ENCODE results near the gene FXN.

The FXN gene

GRCh38 chr9:69120380-69121154 lies 85.0 kb downstream of the FXN start:
- Mint-ChIP-seq H3K36me3 (ENCODE audit: low read depth) (no peaks in the 10 kb centered on the region), H3K4me3 (peak overlapping the region; percentile 65), H3K4me1 (ENCODE audit: low read depth) (peaks cover 19% of the 10 kb centered on the region), H3K27ac (no peak overlapping the region), H3K27me3 (ENCODE audit: low read depth) (peaks cover 20% of the 10 kb centered on the region), H3K9me3 (no peaks in the 10 kb centered on the region)

GRCh38 chr9:69121155-69122081 lies 85.9 kb downstream of the FXN start:
- no peaks in the 10 kb centered on the region for H3K36me3 Mint-ChIP-seq (ENCODE audit: low read depth)

GRCh38 chr9:69122082-69122548 lies 86.6 kb downstream of the FXN start:
- Mint-ChIP-seq H3K9me3 (no peaks in the 10 kb centered on the region), H3K27ac (peak overlapping the region; percentile 80), H3K4me1 (ENCODE audit: low read depth) (peaks cover 19% of the 10 kb centered on the region), H3K27me3 (ENCODE audit: low read depth) (peaks cover 17% of the 10 kb centered on the region), H3K4me3 (peak overlapping the region; percentile 92), H3K36me3 (ENCODE audit: low read depth) (no peaks in the 10 kb centered on the region)

More at GRCh38 chr9:69121155-69122081, 85.9 kb downstream of the FXN start:
- peak overlapping the region; percentile 92 for H3K4me3 Mint-ChIP-seq
- H3K9me3 Mint-ChIP-seq = no peaks in the 10 kb centered on the region
- peak overlapping the region; percentile 80 for H3K27ac Mint-ChIP-seq
- H3K4me1 Mint-ChIP-seq (ENCODE audit: low read depth) = peaks cover 19% of the 10 kb centered on the region
- H3K27me3 Mint-ChIP-seq (ENCODE audit: low read depth) = peaks cover 17% of the 10 kb centered on the region

GRCh38 chr9:69122549-69123141 lies 87.1 kb downstream of the FXN start:
- H3K9me3 Mint-ChIP-seq = no peaks in the 10 kb centered on the region
- H3K4me3 Mint-ChIP-seq = peak overlapping the region; percentile 92
- H3K4me1 Mint-ChIP-seq (ENCODE audit: low read depth) = peaks cover 19% of the 10 kb centered on the region
- no peaks in the 10 kb centered on the region for H3K36me3 Mint-ChIP-seq (ENCODE audit: low read depth)
- H3K27me3 Mint-ChIP-seq (ENCODE audit: low read depth) = peaks cover 17% of the 10 kb centered on the region
- no peak overlapping the region for H3K27ac Mint-ChIP-seq

- no peaks in the 10 kb centered on the region for H3K4me1 Mint-ChIP-seq (ENCODE audit: low read depth)
- no peaks in the 10 kb centered on the region for H3K36me3 Mint-ChIP-seq (ENCODE audit: low read depth)
- H3K4me3 Mint-ChIP-seq = no peak overlapping the region
- H3K9me3 Mint-ChIP-seq = no peaks in the 10 kb centered on the region
- H3K27ac Mint-ChIP-seq = no peak overlapping the region
- no peaks in the 10 kb centered on the region for H3K27me3 Mint-ChIP-seq (ENCODE audit: low read depth)
Observed at GRCh38 chr9:69130456-69131441, 95.2 kb downstream of the FXN start.

- no peak overlapping the region for H3K4me3 Mint-ChIP-seq
Observed at GRCh38 chr9:69131682-69132081, 96.1 kb downstream of the FXN start.

GRCh38 chr9:69132361-69132760 lies 96.8 kb downstream of the FXN start:
- H3K27ac Mint-ChIP-seq = no peak overlapping the region
- H3K4me1 Mint-ChIP-seq (ENCODE audit: low read depth) = no peaks in the 10 kb centered on the region
- H3K9me3 Mint-ChIP-seq = no peaks in the 10 kb centered on the region
- H3K4me3 Mint-ChIP-seq = no peak overlapping the region
- no peaks in the 10 kb centered on the region for H3K36me3 Mint-ChIP-seq (ENCODE audit: low read depth)
- no peaks in the 10 kb centered on the region for H3K27me3 Mint-ChIP-seq (ENCODE audit: low read depth)

More at GRCh38 chr9:69131682-69132081, 96.1 kb downstream of the FXN start:
- H3K27ac Mint-ChIP-seq = no peak overlapping the region
- H3K9me3 Mint-ChIP-seq = no peaks in the 10 kb centered on the region
- no peaks in the 10 kb centered on the region for H3K36me3 Mint-ChIP-seq (ENCODE audit: low read depth)
- no peaks in the 10 kb centered on the region for H3K27me3 Mint-ChIP-seq (ENCODE audit: low read depth)
- H3K4me1 Mint-ChIP-seq (ENCODE audit: low read depth) = no peaks in the 10 kb centered on the region

GRCh38 chr9:69134412-69134811 lies 98.9 kb downstream of the FXN start:
- Mint-ChIP-seq H3K9me3 (no peaks in the 10 kb centered on the region), H3K27ac (no peak overlapping the region), H3K27me3 (ENCODE audit: low read depth) (no peaks in the 10 kb centered on the region), H3K4me1 (ENCODE audit: low read depth) (no peaks in the 10 kb centered on the region), H3K36me3 (ENCODE audit: low read depth) (no peaks in the 10 kb centered on the region), H3K4me3 (no peak overlapping the region)

GRCh38 chr9:69136185-69136584 lies 100.6 kb downstream of the FXN start:
- Mint-ChIP-seq H3K4me3 (no peak overlapping the region), H3K9me3 (no peaks in the 10 kb centered on the region), H3K4me1 (ENCODE audit: low read depth) (no peaks in the 10 kb centered on the region), H3K36me3 (ENCODE audit: low read depth) (no peaks in the 10 kb centered on the region), H3K27ac (no peak overlapping the region), H3K27me3 (ENCODE audit: low read depth) (no peaks in the 10 kb centered on the region)

GRCh38 chr9:69136779-69137178 lies 101.2 kb downstream of the FXN start:
- Mint-ChIP-seq H3K27ac (no peak overlapping the region), H3K27me3 (ENCODE audit: low read depth) (no peaks in the 10 kb centered on the region), H3K4me1 (ENCODE audit: low read depth) (no peaks in the 10 kb centered on the region), H3K4me3 (no peak overlapping the region), H3K36me3 (ENCODE audit: low read depth) (no peaks in the 10 kb centered on the region), H3K9me3 (no peaks in the 10 kb centered on the region)

GRCh38 chr9:69137311-69137710 lies 101.8 kb downstream of the FXN start:
- Mint-ChIP-seq H3K9me3 (no peaks in the 10 kb centered on the region), H3K27ac (no peak overlapping the region), H3K27me3 (ENCODE audit: low read depth) (no peaks in the 10 kb centered on the region), H3K4me1 (ENCODE audit: low read depth) (no peaks in the 10 kb centered on the region), H3K4me3 (no peak overlapping the region), H3K36me3 (ENCODE audit: low read depth) (no peaks in the 10 kb centered on the region)

- H3K4me3 Mint-ChIP-seq = no peak overlapping the region
- H3K27ac Mint-ChIP-seq = no peak overlapping the region
- H3K9me3 Mint-ChIP-seq = no peaks in the 10 kb centered on the region
- H3K27me3 Mint-ChIP-seq (ENCODE audit: low read depth) = peaks cover 2% of the 10 kb centered on the region
- no peaks in the 10 kb centered on the region for H3K4me1 Mint-ChIP-seq (ENCODE audit: low read depth)
- no peaks in the 10 kb centered on the region for H3K36me3 Mint-ChIP-seq (ENCODE audit: low read depth)
Observed at GRCh38 chr9:69139596-69139995, 104.0 kb downstream of the FXN start.

- no peaks in the 10 kb centered on the region for H3K9me3 Mint-ChIP-seq
- no peaks in the 10 kb centered on the region for H3K36me3 Mint-ChIP-seq (ENCODE audit: low read depth)
- H3K4me3 Mint-ChIP-seq = no peak overlapping the region
- H3K27ac Mint-ChIP-seq = no peak overlapping the region
- H3K27me3 Mint-ChIP-seq (ENCODE audit: low read depth) = peaks cover 4% of the 10 kb centered on the region
- no peaks in the 10 kb centered on the region for H3K4me1 Mint-ChIP-seq (ENCODE audit: low read depth)
Observed at GRCh38 chr9:69140123-69140735, 104.7 kb downstream of the FXN start.

Measured in T-helper 1 cell treated with Interleukin-12 subunit alpha and Interleukin-12 subunit beta and Interleukin-4 antibody, amounts not matched to agents 30 μg/mL and 1 μg/mL, for 36 hours (primary cell).